Fibroblast of the conjunctiva (primary cell): Measurements from ENCODE around the gene ZNF302.
"Not testable (repeated sequence)": the region's sequence is repeated elsewhere in the genome, so short reads cannot be mapped to it uniquely, and the experiment has no call there.

Source experiments
- DNase-seq: peaks from one replicate; pipeline ENCODE4 v3.0.0-alpha.2; 2010; ENCODE audit warnings: low read depth

Gene ZNF302

GRCh38 chr19:34671972-34672371, 5.5 kb upstream of the ZNF302 start:
- DNase-seq = no peak

GRCh38 chr19:34673590-34673989, 3.9 kb upstream of the ZNF302 start:
- DNase-seq = no peak

- no peak for DNase-seq
Observed at GRCh38 chr19:34675250-34675649, 2.2 kb upstream of the ZNF302 start.

GRCh38 chr19:34675919-34676318, 1.6 kb upstream of the ZNF302 start:
- no peak for DNase-seq

GRCh38 chr19:34676697-34677385, 637 bp upstream of the ZNF302 start, which contains the start of gene SCGB2B2:
Gene SCGB2B2 (minus strand): TSS chr19:34677159. CDS start chr19:34594563, 82,596 bp downstream.
- DNase-seq = peak; percentile 36

GRCh38 chr19:34678085-34678412, 571 bp downstream of the ZNF302 start:
- DNase-seq = no peak

GRCh38 chr19:34678421-34678820, 943 bp downstream of the ZNF302 start:
- no peak for DNase-seq

- no peak for DNase-seq
Observed at GRCh38 chr19:34681478-34681877, 4.0 kb downstream of the ZNF302 start.

GRCh38 chr19:34685266-34685665, 7.8 kb downstream of the ZNF302 start:
- not testable (repeated sequence) for DNase-seq

GRCh38 chr19:34686455-34686854, 9.0 kb downstream of the ZNF302 start:
- no peak for DNase-seq

- no peak for DNase-seq
Observed at GRCh38 chr19:34687348-34687747, 9.9 kb downstream of the ZNF302 start.

GRCh38 chr19:34688592-34688991, 11.1 kb downstream of the ZNF302 start:
- no peak for DNase-seq

GRCh38 chr19:34690372-34690771, 12.9 kb downstream of the ZNF302 start:
- DNase-seq = no peak

GRCh38 chr19:34692549-34692948, 15.1 kb downstream of the ZNF302 start:
- no peak for DNase-seq

- DNase-seq = no peak
Observed at GRCh38 chr19:34707661-34708060, 30.2 kb downstream of the ZNF302 start.

- no peak for DNase-seq
Observed at GRCh38 chr19:34711890-34712289, 34.4 kb downstream of the ZNF302 start.

- DNase-seq = peak; percentile 67
Observed at GRCh38 chr19:34712395-34713261, 35.1 kb downstream of the ZNF302 start.

- no peak for DNase-seq
Observed at GRCh38 chr19:34713262-34713637, 35.8 kb downstream of the ZNF302 start.

GRCh38 chr19:34715357-34715756, 37.9 kb downstream of the ZNF302 start:
- DNase-seq = no peak

- no peak for DNase-seq
Observed at GRCh38 chr19:34722353-34722752, 44.9 kb downstream of the ZNF302 start.

GRCh38 chr19:34725400-34725799, 47.9 kb downstream of the ZNF302 start:
- no peak for DNase-seq

- no peak for DNase-seq
Observed at GRCh38 chr19:34731019-34731829, 53.7 kb downstream of the ZNF302 start.

GRCh38 chr19:34731964-34732363, 54.5 kb downstream of the ZNF302 start:
- no peak for DNase-seq
